ENCODE results near the gene GALNT1.

Gene GALNT1

GRCh38 chr18:35682281-35682867, 100.8 kb downstream of the GALNT1 start:
- no peak for DNase-seq

GRCh38 chr18:35683021-35683420, 101.5 kb downstream of the GALNT1 start:
- DNase-seq = no peak

GRCh38 chr18:35688757-35689156, 107.2 kb downstream of the GALNT1 start:
- DNase-seq = no peak

GRCh38 chr18:35689728-35690127, 108.2 kb downstream of the GALNT1 start:
- no peak for DNase-seq

DNA sequence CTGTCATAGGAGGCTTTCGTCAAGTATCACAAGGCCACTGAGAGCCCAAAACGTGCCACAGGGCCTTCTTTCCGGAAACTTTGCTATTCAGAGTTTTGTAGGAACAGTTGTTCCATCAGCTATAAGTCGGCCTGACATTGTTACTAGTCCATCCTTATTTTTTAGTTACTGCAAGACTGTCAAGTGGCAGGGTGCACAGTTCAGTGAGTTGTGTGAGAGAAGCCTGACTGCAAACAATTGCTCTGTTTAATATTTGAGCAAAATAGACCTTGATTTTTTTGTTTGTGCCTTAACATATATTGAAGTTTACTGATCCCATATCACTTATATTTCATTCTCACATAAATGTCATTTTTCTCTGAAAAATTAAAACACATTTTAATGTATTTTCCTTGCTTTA, 110.1 kb downstream of the GALNT1 start:
- no peak for DNase-seq

DNA sequence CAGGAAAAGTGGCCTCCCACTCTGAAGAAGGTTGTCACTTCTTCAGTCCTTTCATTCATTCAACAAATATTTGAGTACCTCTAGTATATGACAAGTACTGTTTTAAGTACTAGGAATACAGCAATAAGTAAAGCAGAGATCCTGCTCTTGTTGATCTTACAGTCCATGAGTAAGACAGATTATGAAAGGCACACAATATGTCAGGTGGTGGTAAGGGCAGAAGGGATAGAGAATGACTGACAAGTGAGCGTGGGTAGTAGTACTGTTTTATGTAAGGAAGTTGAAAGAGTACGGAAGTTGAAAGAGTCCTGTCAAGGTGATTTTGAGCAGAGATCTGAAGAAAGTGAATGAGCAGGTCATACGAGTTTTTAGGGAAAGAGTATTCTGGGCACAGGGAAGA, 111.3 kb downstream of the GALNT1 start:
- DNase-seq = no peak

- no peak for DNase-seq
Measured at GRCh38 chr18:35693829-35694228, 112.3 kb downstream of the GALNT1 start.

- DNase-seq = no peak
Measured at GRCh38 chr18:35694808-35695207, 113.3 kb downstream of the GALNT1 start.

DNA sequence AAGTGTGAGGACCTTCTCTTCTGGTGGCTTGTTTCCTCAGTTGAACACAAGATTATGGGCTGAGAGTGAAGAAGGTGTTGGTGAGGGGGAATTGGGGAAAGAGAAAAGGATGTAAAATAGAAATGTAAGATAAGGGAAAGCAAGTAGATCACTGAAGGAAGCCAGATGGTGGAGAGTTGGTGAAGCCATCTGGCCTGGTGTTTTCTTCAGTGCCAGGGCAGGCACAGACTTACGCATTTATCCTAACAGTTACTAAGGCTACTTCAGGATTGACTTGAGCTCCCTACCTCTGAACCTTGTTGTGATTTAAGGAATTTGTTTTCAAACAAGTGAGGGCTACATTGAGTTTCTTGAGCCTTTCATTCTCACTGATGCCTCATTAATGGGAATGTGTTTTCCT, 113.8 kb downstream of the GALNT1 start:
- no peak for DNase-seq

DNA sequence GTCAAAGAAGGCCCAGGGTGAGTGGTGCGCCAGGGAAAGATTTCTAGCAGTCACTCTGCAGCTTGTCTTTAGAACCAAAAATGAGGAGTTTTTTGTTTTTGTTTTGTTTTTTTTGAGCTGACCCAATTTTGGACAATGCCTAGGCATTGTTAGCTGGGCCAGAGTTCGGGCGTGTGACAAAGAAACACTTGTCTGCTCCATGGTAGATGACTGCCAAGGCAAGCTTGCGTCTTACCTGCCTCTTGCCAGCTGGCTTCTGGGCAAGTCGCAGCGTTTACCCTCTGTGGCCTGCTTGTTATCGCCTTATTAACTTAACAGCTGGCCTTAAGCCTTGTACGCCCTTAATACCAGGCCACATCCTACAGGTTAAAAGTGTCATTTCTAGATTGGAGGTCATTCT, 114.3 kb downstream of the GALNT1 start:
- DNase-seq = no peak

DNA sequence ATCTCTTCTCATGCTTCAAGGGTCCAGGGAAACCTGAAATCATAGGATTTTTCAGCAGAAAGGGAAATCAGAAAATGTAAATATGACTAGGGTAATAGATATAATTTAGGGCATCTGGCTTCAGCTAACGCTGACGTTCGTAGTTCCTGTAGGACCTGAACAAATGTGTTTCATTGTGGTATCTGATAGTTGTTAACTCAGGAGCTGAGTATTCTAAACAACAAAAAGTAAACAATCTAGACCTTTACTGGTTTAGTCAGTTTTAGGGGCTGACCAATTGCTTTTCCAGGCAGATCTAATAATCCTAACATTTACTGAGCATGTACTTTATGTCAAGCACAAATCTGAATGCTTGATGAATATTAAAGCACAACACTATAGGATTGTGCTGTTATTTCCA, 114.8 kb downstream of the GALNT1 start:
- DNase-seq = no peak

- DNase-seq = no peak
Measured at GRCh38 chr18:35697869-35698268, 116.3 kb downstream of the GALNT1 start.

- no peak for DNase-seq
Measured at GRCh38 chr18:35703043-35703688, 121.6 kb downstream of the GALNT1 start.

DNA sequence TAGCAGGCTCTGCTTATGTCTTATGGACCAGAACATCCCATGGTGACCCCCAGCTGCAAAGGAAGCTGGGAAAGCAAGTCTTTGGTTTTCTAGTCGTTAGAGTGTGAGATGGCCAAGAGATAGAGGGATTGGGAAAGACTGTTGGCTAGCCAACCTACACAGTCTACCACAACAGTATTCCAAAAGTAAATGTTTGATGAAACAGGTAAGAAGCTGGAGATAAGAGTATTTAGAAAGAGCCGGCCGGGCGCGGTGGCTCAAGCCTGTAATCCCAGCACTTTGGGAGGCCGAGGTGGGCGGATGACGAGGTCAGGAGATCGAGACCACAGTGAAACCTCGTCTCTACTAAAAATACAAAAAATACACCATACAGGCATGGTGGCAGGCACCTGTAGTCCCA, 124.4 kb downstream of the GALNT1 start:
- no peak for DNase-seq

- DNase-seq = no peak
Measured at GRCh38 chr18:35707247-35707646, 125.7 kb downstream of the GALNT1 start.

GRCh38 chr18:35707674-35708073, 126.1 kb downstream of the GALNT1 start:
- no peak for DNase-seq

DNA sequence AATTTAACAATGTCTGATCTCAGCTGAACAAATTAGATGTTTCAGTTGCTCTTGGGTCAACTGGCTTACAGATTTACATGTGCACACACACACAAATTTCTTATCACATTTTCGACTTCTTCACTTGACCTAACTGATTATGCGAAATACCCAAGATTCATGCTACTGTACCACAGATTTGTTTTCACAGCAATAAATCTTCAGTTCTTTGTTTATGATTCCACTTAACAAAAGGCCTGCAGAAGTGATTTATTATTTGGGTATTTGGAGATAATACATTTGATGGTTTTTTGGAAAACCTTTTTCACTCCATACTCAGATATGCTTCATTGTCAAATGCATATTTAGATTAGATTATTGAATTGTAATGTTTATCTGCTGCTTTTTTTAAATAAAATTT, 129.0 kb downstream of the GALNT1 start:
- DNase-seq = no peak

DNA sequence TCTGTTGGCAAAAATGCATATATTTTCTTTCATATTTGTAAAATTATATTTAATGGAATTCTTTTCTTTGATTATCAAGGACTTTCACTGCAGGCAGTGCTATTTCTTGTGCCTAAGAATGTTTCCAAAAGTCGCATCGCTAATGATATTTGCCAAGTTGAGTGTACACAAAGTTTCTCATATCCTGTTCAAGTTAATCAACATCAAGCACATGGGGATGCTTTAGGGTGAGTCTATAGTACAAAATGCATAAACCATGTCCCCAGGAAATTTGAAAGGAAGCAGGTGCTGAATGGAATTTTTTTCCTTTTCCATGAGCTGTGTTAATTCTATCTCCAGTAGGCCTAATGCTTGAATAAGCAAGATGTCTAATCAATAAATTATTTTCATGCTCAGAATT, 129.7 kb downstream of the GALNT1 start:
- DNase-seq = no peak

DNA sequence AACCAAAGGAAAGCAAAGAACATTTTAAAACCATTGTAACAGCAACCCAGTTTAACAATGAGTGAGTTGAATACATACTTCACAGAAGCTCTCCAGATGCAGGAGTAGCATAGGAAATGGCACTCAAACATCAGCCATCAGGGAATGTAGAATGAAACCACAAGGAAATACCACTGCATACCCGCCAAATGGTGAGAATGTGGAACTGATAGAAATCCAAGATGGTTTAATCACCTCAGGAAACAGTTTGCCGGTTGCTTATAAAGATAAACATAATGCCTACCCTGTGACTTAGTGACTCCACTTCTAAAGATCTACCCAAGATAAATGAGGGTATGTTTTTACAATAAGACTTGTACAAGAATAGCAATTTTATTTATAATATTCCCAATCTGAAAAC, 132.0 kb downstream of the GALNT1 start:
- DNase-seq = no peak

- no peak for DNase-seq
Measured at GRCh38 chr18:35714539-35714938, 133.0 kb downstream of the GALNT1 start.

DNA sequence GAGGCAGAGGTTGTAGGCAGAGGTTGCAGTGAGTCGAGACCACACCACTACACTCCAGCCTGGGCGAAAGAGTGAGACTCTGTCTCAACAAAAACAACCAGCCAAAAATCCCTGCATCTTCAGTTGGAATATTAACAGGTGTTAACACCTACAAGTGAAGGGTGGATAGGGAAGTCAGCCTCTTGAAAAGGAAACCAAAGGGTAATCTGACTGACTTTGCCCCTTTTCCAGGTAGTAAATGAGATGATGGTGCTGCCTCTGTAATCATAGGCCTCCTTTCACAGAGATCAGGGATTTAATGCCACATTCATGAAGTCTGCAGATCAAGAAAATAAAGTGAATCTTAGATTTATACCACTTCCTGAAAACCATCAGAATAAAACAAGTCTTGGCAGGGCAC, 133.6 kb downstream of the GALNT1 start:
- no peak for DNase-seq

GRCh38 chr18:35716169-35716831, 134.8 kb downstream of the GALNT1 start:
- no peak for DNase-seq

- no peak for DNase-seq
Measured at GRCh38 chr18:35717182-35717581, 135.6 kb downstream of the GALNT1 start.

GRCh38 chr18:35721431-35722081, 140.0 kb downstream of the GALNT1 start:
- no peak for DNase-seq

All from stimulated activated CD8-positive, alpha-beta memory T cell treated with anti-CD3 and anti-CD28 coated beads, Interleukin-4, amount 100 ng/mL, for 48 hours (primary cell).